GM12878 (cell line): ENCODE data around the gene EIF4H. TPM values are rescaled to one million over a fixed set of nuclear protein-coding genes. Genes with fewer than 3 reads are reported as not detected.
"Not testable (repeated sequence)": the region's sequence is repeated elsewhere in the genome, so short reads cannot be mapped to it uniquely, and the experiment has no call there.

Experiments used
- ATAC-seq: fragments of 200-7000 bp; cut with Tn5 transposase; 3 replicates; pipeline ENCODE4 v1.9.1; 2020; ENCODE audit warnings: mild to moderate bottlenecking, moderate library complexity
- BruUV-seq: library from RNA; stranded (reverse); fragments of 400-500 nt; replicated peaks from 2 replicates; lab custom pipeline; 2021; lab: Mats Ljungman, UMichigan
- CTCF ChIA-PET: fragments of 300-600 bp; sonication (Branson Sonifier 250); formaldehyde crosslinking; extraction: SDS; loops from one replicate; lab custom pipeline; 2021; ENCODE audit warnings: inconsistent platforms; lab: Yijun Ruan, JAX
- POLR2A ChIA-PET: fragments of 350-600 bp; formaldehyde crosslinking; extraction: SDS; loops from one replicate; lab custom pipeline; 2021; ENCODE audit warnings: inconsistent platforms; lab: Charles Lee
- RAD21 ChIA-PET: fragments of 300-600 bp; sonication (Branson Sonifier 250); formaldehyde crosslinking; loops from one replicate; lab custom pipeline; 2023; ENCODE audit warnings: antibody characterized with exemption; ENCODE audit not compliant: unreplicated experiment; lab: Charles Lee
- SMC1A ChIA-PET: fragments of 300-600 bp; sonication (Branson Sonifier 250); formaldehyde crosslinking; loops from one replicate; lab custom pipeline; 2023; ENCODE audit not compliant: unreplicated experiment, uncharacterized antibody; lab: Charles Lee
- DNase-seq: peaks from one replicate; pipeline ENCODE4 v3.0.0-alpha.2; 2011; ENCODE audit warnings: low read depth, low spot score
- FAIRE-seq: peaks from 3 replicates; lab custom pipeline; 2011; peaks lifted over from hg19 to GRCh38; lab: Jason Lieb, UNC
- H2AFZ ChIP-seq: 2 replicates; pipeline ENCODE4 v1.6.0; 2011; ENCODE audit warnings: low read depth, low read length, control low read depth; ENCODE audit not compliant: control insufficient read depth
- H3K27ac ChIP-seq: 2 replicates; pipeline ENCODE4 v1.5.1; 2011; ENCODE audit warnings: control low read depth; ENCODE audit not compliant: control insufficient read depth, insufficient read depth
- H3K27me3 ChIP-seq, 2 experiments: replicated peaks in 1 of 2; 2 replicates each; pipeline versions ENCODE4 v1.6.0 to v1.6.1; 2011; ENCODE audit warnings: low read length in 1 of 2; ENCODE audit not compliant: control insufficient read depth in 2 of 2, insufficient read depth in 2 of 2
- H3K36me3 ChIP-seq, 2 experiments: 2 replicates each; pipeline ENCODE4 v1.5.1; 2011; ENCODE audit warnings: low read length in 1 of 2; ENCODE audit not compliant: control insufficient read depth in 2 of 2, insufficient read depth in 2 of 2
- H3K4me1 ChIP-seq: 2 replicates; pipeline ENCODE4 v1.6.1; 2011; ENCODE audit warnings: mild to moderate bottlenecking, low read length, moderate library complexity, mixed read lengths; ENCODE audit not compliant: control insufficient read depth, insufficient read depth
- H3K4me2 ChIP-seq: 2 replicates; pipeline ENCODE4 v1.6.0; 2011; ENCODE audit warnings: control low read depth; ENCODE audit not compliant: control insufficient read depth, insufficient read depth
- H3K4me3 ChIP-seq: fragments of 200-600 bp; sonication (generic); 2 replicates; pipeline ENCODE4 v1.5.1; 2016
- H3K79me2 ChIP-seq: 2 replicates; pipeline ENCODE4 v1.6.0; 2011; ENCODE audit warnings: low read length; ENCODE audit not compliant: control insufficient read depth, insufficient read depth
- H3K9ac ChIP-seq: 2 replicates; pipeline ENCODE4 v1.8.0; 2011; ENCODE audit warnings: low read length, control low read depth, mixed read lengths; ENCODE audit not compliant: control insufficient read depth, insufficient read depth
- H3K9me3 ChIP-seq: replicated peaks from 3 replicates; pipeline ENCODE4 v1.5.1; 2011; ENCODE audit warnings: mild to moderate bottlenecking, low read length; ENCODE audit not compliant: control insufficient read depth, insufficient read depth
- H4K20me1 ChIP-seq: 2 replicates; pipeline ENCODE4 v1.6.0; 2011; ENCODE audit not compliant: control insufficient read depth, insufficient read depth
- ASH2L ChIP-seq: fragments of 300-600, 200-600 bp; sonication (generic); IDR thresholded peaks from 2 replicates; pipeline ENCODE4 v1.6.1; 2017; ENCODE audit warnings: low read depth, mild to moderate bottlenecking, borderline replicate concordance
- HCFC1 ChIP-seq: fragments of 150-350 bp; IDR thresholded peaks from 2 replicates; pipeline ENCODE4 v1.6.1; 2014; ENCODE audit warnings: low read length
- HDGF ChIP-seq: fragments of 450-650 bp; IDR thresholded peaks from 2 replicates; pipeline ENCODE4 v1.6.1; 2016; ENCODE audit warnings: antibody characterized with exemption
- KDM1A ChIP-seq: fragments of 200-600 bp; sonication (generic); IDR thresholded peaks from 2 replicates; pipeline ENCODE4 v1.6.1; 2016; ENCODE audit warnings: borderline replicate concordance
- NFYA ChIP-seq: IDR thresholded peaks from 2 replicates; pipeline ENCODE4 v1.6.1; 2011; ENCODE audit warnings: low read depth, mild to moderate bottlenecking, low read length, improper control_type of control experiment, borderline replicate concordance
- PML ChIP-seq: IDR thresholded peaks from 2 replicates; pipeline ENCODE4 v1.6.1; 2012; ENCODE audit warnings: low read length, inconsistent platforms
- SMC3 ChIP-seq: IDR thresholded peaks from 2 replicates; pipeline ENCODE4 v1.6.1; 2011; ENCODE audit warnings: low read length, improper control_type of control experiment, borderline replicate concordance
- TCF12 ChIP-seq: IDR thresholded peaks from 2 replicates; pipeline ENCODE4 v1.6.1; 2011; ENCODE audit warnings: low read depth, mild to moderate bottlenecking, low read length
- WGBS: methylation state at CpG from one replicate; pipeline ENCODE4 v1.1.6; 2016; ENCODE audit warnings: low lambda C conversion rate; ENCODE audit not compliant: insufficient replicate concordance, insufficient coverage; ENCODE audit errors: missing lambda C conversion rate; 5-methylcytosine and 5-hydroxymethylcytosine counted together
- in situ Hi-C: fragments of 300-500 bp; cut with MboI; formaldehyde crosslinking; loops from 9 replicates; pipeline ENCODE4 v1.14.3; 2018; ENCODE audit warnings: mixed read lengths
- intact Hi-C: fragments of 100-400 bp; cut with micrococcal nuclease; formaldehyde crosslinking; loops from one replicate; pipeline ENCODE4 v1.14.2; 2022; ENCODE audit not compliant: unreplicated experiment
- polyA plus RNA-seq, 11 experiments: library from polyadenylated mRNA; depleted of rRNA in 4 of 11; unstranded in 6 of 11; stranded (reverse) in 5 of 11; fragments of >200 nt; fragmentation: Nextera tagmentation in 4 of 11; fragmentation: Illumina TruSeq in 1 of 11; extraction: Ambion mirVana in 4 of 11; extraction: Trizol in 1 of 11; gene quantifications; 1 replicate in 1 of 11; 2 replicates in 10 of 11; pipeline versions ENCODE4 v1.2.1 to v1.2.3, GENCODE V29; 2011 to 2016; ENCODE audit warnings: inconsistent platforms in 2 of 11, missing spikeins in 2 of 11, low read depth in 1 of 11
- total RNA-seq, 4 experiments: library from RNA; depleted of rRNA in 3 of 4; stranded (reverse); fragments of >200 nt in 3 of 4; fragmentation: Illumina TruSeq in 1 of 4; extraction: Trizol in 1 of 4; gene quantifications; 2 replicates each; pipeline versions ENCODE4 v1.2.1 to v1.2.3, GENCODE V29; 2013 to 2021

EIF4H gene
- total and polyA plus RNA-seq, 10 of the 15 experiments (the other 5 are each of a cell fraction or from before 2014, with no cell fraction given) = 9.9 to 443 (median 258) TPM

DNA sequence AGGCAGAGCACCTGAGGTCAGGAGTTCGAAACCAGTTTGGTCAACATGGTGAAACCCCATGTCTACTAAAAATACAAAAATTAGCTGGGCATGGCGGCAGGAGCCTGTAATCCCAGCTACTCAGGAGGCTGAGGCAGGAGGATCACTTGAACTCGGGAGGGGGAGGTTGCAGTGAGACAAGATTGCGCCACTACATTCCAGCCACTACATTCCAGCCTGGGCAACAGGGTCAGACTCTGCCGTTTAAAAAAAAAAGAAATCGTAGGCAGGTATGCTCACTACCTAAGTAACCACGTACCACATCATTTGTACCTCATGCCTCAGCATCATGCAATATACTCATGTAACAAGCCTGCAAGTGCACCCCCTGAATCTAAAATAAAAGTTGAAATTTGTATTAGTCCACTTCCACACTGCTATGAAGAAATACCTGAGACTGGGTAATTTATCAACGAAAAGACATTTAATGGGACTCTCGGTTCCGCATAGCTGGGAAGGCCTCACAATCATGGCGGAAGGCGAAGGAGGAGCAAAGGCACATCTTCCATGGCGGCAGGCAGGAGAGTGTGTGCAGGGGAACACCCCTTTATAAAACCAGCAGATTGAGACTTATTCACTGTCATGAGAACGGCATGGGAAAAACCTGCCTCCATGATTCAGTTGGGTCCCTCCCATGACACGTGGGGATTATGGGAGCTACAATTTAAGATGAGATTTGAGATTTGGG lies 8.1 kb upstream of the EIF4H start:
- CTCF ChIA-PET = interaction anchor here (1.3 kb wide), 1 partner anchor 100 kb away, joined by 3 read pairs; no protein-coding TSS in a partner anchor
- no peaks in the 10 kb centered on the region for H3K4me1 ChIP-seq
- H3K27ac ChIP-seq = no peak overlapping the region
- H2AFZ ChIP-seq = no peak overlapping the region
- DNase-seq (no peak), ATAC-seq (no peak), FAIRE-seq (no peak)
- in situ Hi-C loops (no loop called here), intact Hi-C loops (no loop called here)
- no peak overlapping the region for H3K9ac ChIP-seq
- SMC1A ChIA-PET = no interaction called here
- no peak overlapping the region for H3K4me2 ChIP-seq
- POLR2A ChIA-PET = no interaction called here
- no peak overlapping the region for H3K4me3 ChIP-seq
- H3K36me3 ChIP-seq = no peaks in the 10 kb centered on the region
- no peaks in the 10 kb centered on the region for H3K9me3 ChIP-seq
- H4K20me1 ChIP-seq = no peaks in the 10 kb centered on the region
- no peaks in the 10 kb centered on the region for H3K27me3 ChIP-seq
- BruUV-seq = no TSS peak
- TF ChIP-seq HDGF (no peak), ASH2L (no peak), HCFC1 (no peak), NFYA (no peak), SMC3 (no peak), TCF12 (no peak), KDM1A (no peak), PML (no peak)
- WGBS = 85% methylated on average over 15 of the region's 15 CpGs
- RAD21 ChIA-PET = no interaction called here
- H3K79me2 ChIP-seq = no peaks in the 10 kb centered on the region

DNA sequence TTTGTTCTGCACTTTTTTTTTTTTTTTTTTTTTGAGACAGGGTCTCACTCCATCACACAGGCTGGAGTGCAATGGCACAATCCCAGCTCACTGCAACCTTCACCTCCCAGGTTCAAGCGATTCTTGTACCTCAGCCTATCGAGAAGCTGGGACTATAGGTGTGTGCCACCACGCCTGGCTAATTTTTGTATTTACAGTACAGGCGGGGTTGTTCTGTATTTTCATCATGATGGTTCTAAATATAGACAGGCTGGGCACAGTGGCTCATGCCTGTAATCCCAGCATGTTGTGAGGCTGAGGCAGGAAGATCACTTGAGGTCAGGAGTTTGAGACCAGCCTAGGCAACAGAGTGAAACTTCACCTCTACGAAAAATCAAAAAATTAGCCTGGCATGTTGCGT lies 6.8 kb upstream of the EIF4H start:
- H3K79me2 ChIP-seq, H3K4me1 ChIP-seq, H3K27ac ChIP-seq, SMC1A ChIA-PET, H3K36me3 ChIP-seq, H3K27me3 ChIP-seq, DNase-seq, H4K20me1 ChIP-seq, H3K9me3 ChIP-seq, H3K4me2 ChIP-seq, in situ Hi-C loops, CTCF ChIA-PET, POLR2A ChIA-PET, ATAC-seq, intact Hi-C loops, BruUV-seq, H2AFZ ChIP-seq, H3K4me3 ChIP-seq, H3K9ac ChIP-seq, RAD21 ChIA-PET: not testable (repeated sequence)
- FAIRE-seq = peak; percentile 74
- WGBS = 62% methylated on average over 6 of the region's 6 CpGs
